ENCODE data around the gene TLR10.

TLR10 gene

DNA sequence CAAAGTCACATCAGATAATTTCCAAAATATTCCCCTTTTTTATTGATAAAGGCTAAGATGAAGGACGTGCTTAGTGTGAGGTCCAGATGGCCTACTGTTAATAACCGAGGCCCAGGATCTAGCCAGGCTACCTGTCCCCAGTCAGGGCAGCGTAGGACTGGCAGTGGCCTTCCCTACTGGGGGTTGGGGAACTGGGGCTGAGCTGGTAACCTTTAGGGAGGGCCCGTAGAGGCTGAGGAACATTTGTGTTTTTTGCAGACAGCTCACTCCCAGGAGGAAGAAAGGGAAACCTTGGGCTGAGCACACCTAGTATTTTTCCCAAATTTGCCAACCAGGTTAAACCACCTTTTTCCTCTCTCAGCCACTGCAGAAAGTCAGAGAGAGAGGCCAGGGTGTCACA lies 59.7 kb downstream of the TLR10 start:
- no peak for DNase-seq
